ENCODE data around the gene ZNRF1. TPM values are rescaled to one million over a fixed set of nuclear protein-coding genes. Genes with fewer than 3 reads are reported as not detected.

ZNRF1 gene
- total RNA-seq, 2 experiments from 2014 or later, result 5.6 to 8.3 TPM

- Mint-ChIP-seq H3K4me1 (peaks cover 42% of the 10 kb centered on the region), H3K4me3 (peak overlapping the region; percentile 59), H3K27me3 (no peaks in the 10 kb centered on the region), H3K27ac (peak overlapping the region; percentile 78), H3K9me3 (no peaks in the 10 kb centered on the region), H3K36me3 (peaks cover 1% of the 10 kb centered on the region)
- DNase-seq, result peak; percentile 82
Measured at GRCh38 chr16:75097941-75098901, 99.4 kb downstream of the ZNRF1 start.

- peaks cover 42% of the 10 kb centered on the region for H3K4me1 Mint-ChIP-seq
Measured at GRCh38 chr16:75099075-75099667, 100.3 kb downstream of the ZNRF1 start.

GRCh38 chr16:75099738-75100602, 101.1 kb downstream of the ZNRF1 start:
- Mint-ChIP-seq H3K4me3 (peak overlapping the region; percentile 50), H3K27ac (peak overlapping the region; percentile 78), H3K4me1 (peaks cover 42% of the 10 kb centered on the region), H3K36me3 (peaks cover 5% of the 10 kb centered on the region), H3K27me3 (no peaks in the 10 kb centered on the region), H3K9me3 (no peaks in the 10 kb centered on the region)
- DNase-seq, result peak; percentile 49

More at GRCh38 chr16:75099075-75099667, 100.3 kb downstream of the ZNRF1 start:
- H3K4me3 Mint-ChIP-seq, result no peak overlapping the region
- no peaks in the 10 kb centered on the region for H3K9me3 Mint-ChIP-seq
- peak overlapping the region; percentile 78 for H3K27ac Mint-ChIP-seq
- DNase-seq, result no peak
- no peaks in the 10 kb centered on the region for H3K27me3 Mint-ChIP-seq
- peaks cover 4% of the 10 kb centered on the region for H3K36me3 Mint-ChIP-seq

GRCh38 chr16:75100603-75100990, 101.8 kb downstream of the ZNRF1 start:
- Mint-ChIP-seq H3K4me3 (no peak overlapping the region), H3K36me3 (peaks cover 5% of the 10 kb centered on the region), H3K27ac (no peak overlapping the region), H3K9me3 (no peaks in the 10 kb centered on the region), H3K27me3 (no peaks in the 10 kb centered on the region), H3K4me1 (peaks cover 42% of the 10 kb centered on the region)
- DNase-seq, result no peak

GRCh38 chr16:75101635-75102034, 102.8 kb downstream of the ZNRF1 start:
- no peak overlapping the region for H3K4me3 Mint-ChIP-seq
- H3K4me1 Mint-ChIP-seq, result peaks cover 34% of the 10 kb centered on the region
- DNase-seq, result no peak

GRCh38 chr16:75102595-75102994, 103.8 kb downstream of the ZNRF1 start:
- no peak overlapping the region for H3K4me3 Mint-ChIP-seq
- DNase-seq, result no peak
- H3K36me3 Mint-ChIP-seq, result peaks cover 5% of the 10 kb centered on the region
- H3K4me1 Mint-ChIP-seq, result peaks cover 26% of the 10 kb centered on the region
- H3K27ac Mint-ChIP-seq, result no peak overlapping the region
- no peaks in the 10 kb centered on the region for H3K27me3 Mint-ChIP-seq
- no peaks in the 10 kb centered on the region for H3K9me3 Mint-ChIP-seq

More at GRCh38 chr16:75101635-75102034, 102.8 kb downstream of the ZNRF1 start:
- H3K27ac Mint-ChIP-seq, result no peak overlapping the region
- H3K27me3 Mint-ChIP-seq, result no peaks in the 10 kb centered on the region
- no peaks in the 10 kb centered on the region for H3K9me3 Mint-ChIP-seq
- peaks cover 5% of the 10 kb centered on the region for H3K36me3 Mint-ChIP-seq

- Mint-ChIP-seq H3K4me1 (peaks cover 25% of the 10 kb centered on the region), H3K9me3 (no peaks in the 10 kb centered on the region), H3K27me3 (no peaks in the 10 kb centered on the region), H3K4me3 (no peak overlapping the region), H3K27ac (no peak overlapping the region), H3K36me3 (peaks cover 8% of the 10 kb centered on the region)
- DNase-seq, result no peak
Measured at GRCh38 chr16:75103994-75104393, 105.2 kb downstream of the ZNRF1 start.

- no peak for DNase-seq
- peaks cover 24% of the 10 kb centered on the region for H3K4me1 Mint-ChIP-seq
- H3K27ac Mint-ChIP-seq, result no peak overlapping the region
- H3K4me3 Mint-ChIP-seq, result no peak overlapping the region
- H3K27me3 Mint-ChIP-seq, result no peaks in the 10 kb centered on the region
- peaks cover 8% of the 10 kb centered on the region for H3K36me3 Mint-ChIP-seq
- H3K9me3 Mint-ChIP-seq, result no peaks in the 10 kb centered on the region
Measured at GRCh38 chr16:75104836-75105235, 106.0 kb downstream of the ZNRF1 start.

GRCh38 chr16:75105306-75106061, 106.7 kb downstream of the ZNRF1 start:
- Mint-ChIP-seq H3K9me3 (no peaks in the 10 kb centered on the region), H3K27ac (no peak overlapping the region), H3K27me3 (no peaks in the 10 kb centered on the region), H3K4me3 (no peak overlapping the region), H3K4me1 (peaks cover 24% of the 10 kb centered on the region), H3K36me3 (peaks cover 8% of the 10 kb centered on the region)
- no peak for DNase-seq

- Mint-ChIP-seq H3K27me3 (peaks cover 1% of the 10 kb centered on the region), H3K36me3 (peaks cover 8% of the 10 kb centered on the region), H3K4me1 (peaks cover 35% of the 10 kb centered on the region), H3K27ac (no peak overlapping the region), H3K9me3 (no peaks in the 10 kb centered on the region), H3K4me3 (no peak overlapping the region)
- DNase-seq, result no peak
Measured at GRCh38 chr16:75106351-75107274, 107.8 kb downstream of the ZNRF1 start.

- H3K4me3 Mint-ChIP-seq, result no peak overlapping the region
- H3K9me3 Mint-ChIP-seq, result no peaks in the 10 kb centered on the region
- H3K36me3 Mint-ChIP-seq, result peaks cover 8% of the 10 kb centered on the region
- no peak overlapping the region for H3K27ac Mint-ChIP-seq
- peaks cover 38% of the 10 kb centered on the region for H3K4me1 Mint-ChIP-seq
- H3K27me3 Mint-ChIP-seq, result peaks cover 10% of the 10 kb centered on the region
- no peak for DNase-seq
Measured at GRCh38 chr16:75107505-75107904, 108.7 kb downstream of the ZNRF1 start.

- peaks cover 18% of the 10 kb centered on the region for H3K27me3 Mint-ChIP-seq
Measured at GRCh38 chr16:75108792-75109731, 110.2 kb downstream of the ZNRF1 start.

More at GRCh38 chr16:75108792-75109731, 110.2 kb downstream of the ZNRF1 start:
- H3K36me3 Mint-ChIP-seq, result peaks cover 5% of the 10 kb centered on the region
- peak overlapping the region; percentile 35 for H3K27ac Mint-ChIP-seq
- peak overlapping the region; percentile 54 for H3K4me3 Mint-ChIP-seq
- peaks cover 38% of the 10 kb centered on the region for H3K4me1 Mint-ChIP-seq
- peak; percentile 75 for DNase-seq
- no peaks in the 10 kb centered on the region for H3K9me3 Mint-ChIP-seq

Measured in activated naive CD8-positive, alpha-beta T cell treated with anti-CD3 and anti-CD28 coated beads for 36 hours (primary cell).